HEK293T (cell line): ENCODE results near the gene APBA2.

Experiments
- ARNT ChIP-seq: fragments of 450-650 bp; IDR thresholded peaks from 2 replicates; pipeline ENCODE4 v1.6.1; 2017; ENCODE audit warnings: mild to moderate bottlenecking
- BHLHE40 ChIP-seq: fragments of 450-650 bp; IDR thresholded peaks from 2 replicates; pipeline ENCODE4 v1.6.1; 2016; ENCODE audit warnings: mild to moderate bottlenecking, moderate library complexity, borderline replicate concordance
- FOXA1 ChIP-seq: fragments of 450-650 bp; IDR thresholded peaks from 2 replicates; pipeline ENCODE4 v1.6.1; 2016; ENCODE audit warnings: mild to moderate bottlenecking
- LEF1 ChIP-seq: fragments of 450-650 bp; IDR thresholded peaks from 2 replicates; pipeline ENCODE4 v1.6.1; 2017; ENCODE audit warnings: mild to moderate bottlenecking, borderline replicate concordance
- NFRKB ChIP-seq: fragments of 450-650 bp; IDR thresholded peaks from 2 replicates; pipeline ENCODE4 v1.6.1; 2016; ENCODE audit warnings: mild to moderate bottlenecking, moderate library complexity
- SP1 ChIP-seq: fragments of 450-650 bp; IDR thresholded peaks from 2 replicates; pipeline ENCODE4 v1.6.1; 2017
- SUZ12 ChIP-seq: fragments of 450-650 bp; IDR thresholded peaks from 2 replicates; pipeline ENCODE4 v1.6.1; 2016; ENCODE audit warnings: mild to moderate bottlenecking
- TARDBP ChIP-seq: fragments of 450-650 bp; IDR thresholded peaks from 2 replicates; pipeline ENCODE4 v1.6.1; 2016

GRCh38 chr15:28880680-28881079 is 5.1 kb upstream of the APBA2 start:
- TF ChIP-seq SUZ12 (no peak), BHLHE40 (no peak), SP1 (no peak), ARNT (no peak), TARDBP (no peak), FOXA1 (no peak), LEF1 (no peak), NFRKB (no peak)
